Measurements from ENCODE around the gene WWC2.

WWC2 gene

GRCh38 chr4:183220236-183220635 lies 121.2 kb downstream of the WWC2 start:
- no peak overlapping the region for H3K9ac ChIP-seq (ENCODE audit: low read length)
- H3F3A ChIP-seq (ENCODE audit: insufficient read depth) = no peaks in the 10 kb centered on the region
- no peak for TF ChIP-seq CTCF (IDR thresholded peaks at IDR 0.05; ENCODE audit: insufficient read depth, low read length, poor library complexity, severe bottlenecking)
- TF ChIP-seq EZH2phosphoT487 (conservative IDR thresholded peaks at IDR 0.05; ENCODE audit: low read length) = no peak
- H3K36me3 ChIP-seq (ENCODE audit: low read length) = no peaks in the 10 kb centered on the region
- H3K4me2 ChIP-seq (ENCODE audit: low read depth, low read length, poor library complexity, severe bottlenecking) = no peak overlapping the region
- H3K9me2 ChIP-seq (replicated peaks; ENCODE audit: insufficient read depth, low read length) = no peaks in the 10 kb centered on the region
- H3K9me3 ChIP-seq (ENCODE audit: insufficient read depth, low read length) = no peaks in the 10 kb centered on the region
- H3K4me3 ChIP-seq (ENCODE audit: insufficient read depth, low read length, poor library complexity, severe bottlenecking) = no peak overlapping the region
- H3K79me2 ChIP-seq (ENCODE audit: insufficient read depth, low read length) = no peaks in the 10 kb centered on the region
- no peaks in the 10 kb centered on the region for H4K20me1 ChIP-seq (ENCODE audit: low read depth, low read length)
- no peak overlapping the region for H3K27ac ChIP-seq (ENCODE audit: low read depth, low read length)
- H2AFZ ChIP-seq (ENCODE audit: low read depth, low read length, severe bottlenecking) = no peak overlapping the region
- H3K27me3 ChIP-seq (ENCODE audit: low read length) = no peaks in the 10 kb centered on the region

- no peak for TF ChIP-seq EZH2phosphoT487 (conservative IDR thresholded peaks at IDR 0.05; ENCODE audit: low read length)
- no peak for TF ChIP-seq CTCF (IDR thresholded peaks at IDR 0.05; ENCODE audit: insufficient read depth, low read length, poor library complexity, severe bottlenecking)
- no peak overlapping the region for H3K9ac ChIP-seq (ENCODE audit: low read length)
- H3K79me2 ChIP-seq (ENCODE audit: insufficient read depth, low read length) = no peaks in the 10 kb centered on the region
- no peaks in the 10 kb centered on the region for H3K27me3 ChIP-seq (ENCODE audit: low read length)
- no peak overlapping the region for H3K4me3 ChIP-seq (ENCODE audit: insufficient read depth, low read length, poor library complexity, severe bottlenecking)
- no peak overlapping the region for H3K27ac ChIP-seq (ENCODE audit: low read depth, low read length)
- H3K9me3 ChIP-seq (ENCODE audit: insufficient read depth, low read length) = no peaks in the 10 kb centered on the region
- H3K36me3 ChIP-seq (ENCODE audit: low read length) = no peaks in the 10 kb centered on the region
- no peaks in the 10 kb centered on the region for H3K9me2 ChIP-seq (replicated peaks; ENCODE audit: insufficient read depth, low read length)
- no peaks in the 10 kb centered on the region for H4K20me1 ChIP-seq (ENCODE audit: low read depth, low read length)
- H3K4me2 ChIP-seq (ENCODE audit: low read depth, low read length, poor library complexity, severe bottlenecking) = no peak overlapping the region
- H2AFZ ChIP-seq (ENCODE audit: low read depth, low read length, severe bottlenecking) = no peak overlapping the region
- H3F3A ChIP-seq (ENCODE audit: insufficient read depth) = no peaks in the 10 kb centered on the region
Measured at GRCh38 chr4:183223053-183223452, 124.0 kb downstream of the WWC2 start.

GRCh38 chr4:183229397-183229796 lies 130.3 kb downstream of the WWC2 start:
- Histone ChIP-seq H3K79me2 (ENCODE audit: insufficient read depth, low read length) (no peaks in the 10 kb centered on the region), H4K20me1 (ENCODE audit: low read depth, low read length) (no peaks in the 10 kb centered on the region), H3K27me3 (ENCODE audit: low read length) (peaks cover 5% of the 10 kb centered on the region; the same call in 1 of the 2 replicates), H3K9me3 (ENCODE audit: insufficient read depth, low read length) (no peaks in the 10 kb centered on the region), H3K9ac (ENCODE audit: low read length) (no peak overlapping the region), H3K4me2 (ENCODE audit: low read depth, low read length, poor library complexity, severe bottlenecking) (no peak overlapping the region), H2AFZ (ENCODE audit: low read depth, low read length, severe bottlenecking) (no peak overlapping the region), H3K4me3 (ENCODE audit: insufficient read depth, low read length, poor library complexity, severe bottlenecking) (no peak overlapping the region), H3F3A (ENCODE audit: insufficient read depth) (no peaks in the 10 kb centered on the region), H3K27ac (ENCODE audit: low read depth, low read length) (no peak overlapping the region), H3K9me2 (replicated peaks; ENCODE audit: insufficient read depth, low read length) (no peaks in the 10 kb centered on the region), H3K36me3 (ENCODE audit: low read length) (no peaks in the 10 kb centered on the region)
- TF ChIP-seq EZH2phosphoT487 (conservative IDR thresholded peaks at IDR 0.05; ENCODE audit: low read length) (no peak), CTCF (IDR thresholded peaks at IDR 0.05; ENCODE audit: insufficient read depth, low read length, poor library complexity, severe bottlenecking) (no peak)
